GM23248 (cell line): Measurements from ENCODE around the gene WDTC1. TPM values are rescaled to one million over a fixed set of nuclear protein-coding genes. Genes with fewer than 3 reads are reported as not detected.

ENCODE experiments used
- DNase-seq: peaks from one replicate; pipeline ENCODE4 v3.0.0-alpha.2; 2015
- H2AFZ ChIP-seq: fragments of 200-600 bp; sonication (generic); 2 replicates; pipeline ENCODE4 v1.6.1; 2016; ENCODE audit warnings: antibody characterized with exemption
- H3F3A ChIP-seq: fragments of 200-600 bp; sonication (generic); 2 replicates; pipeline ENCODE4 v1.6.1; 2016; ENCODE audit warnings: mild to moderate bottlenecking, antibody characterized with exemption, mixed run types; ENCODE audit not compliant: insufficient read depth
- H3K27ac ChIP-seq: fragments of 200-600 bp; sonication (generic); 2 replicates; pipeline ENCODE4 v1.5.1; 2016; ENCODE audit warnings: mild to moderate bottlenecking
- H3K27me3 ChIP-seq: fragments of 200-600 bp; sonication (generic); replicated peaks from 2 replicates; pipeline ENCODE4 v1.6.1; 2016; ENCODE audit warnings: mild to moderate bottlenecking; ENCODE audit not compliant: insufficient read depth
- H3K36me3 ChIP-seq: fragments of 200-600 bp; sonication (generic); 2 replicates; pipeline ENCODE4 v1.6.1; 2016; ENCODE audit warnings: low read depth, mild to moderate bottlenecking
- H3K4me1 ChIP-seq: fragments of 200-600 bp; sonication (generic); 2 replicates; pipeline ENCODE4 v1.6.1; 2016; ENCODE audit warnings: mild to moderate bottlenecking; ENCODE audit not compliant: insufficient read depth
- H3K4me2 ChIP-seq: fragments of 200-600 bp; sonication (generic); one replicate; pipeline ENCODE4 v1.6.1; 2016; ENCODE audit warnings: mild to moderate bottlenecking; ENCODE audit not compliant: unreplicated experiment
- H3K4me3 ChIP-seq: fragments of 200-600 bp; sonication (generic); 2 replicates; pipeline ENCODE4 v1.5.1; 2016; ENCODE audit warnings: mild to moderate bottlenecking
- H3K79me2 ChIP-seq: fragments of 200-600 bp; sonication (generic); 2 replicates; pipeline ENCODE4 v1.6.1; 2016; ENCODE audit warnings: mild to moderate bottlenecking; ENCODE audit not compliant: insufficient read depth
- H3K9ac ChIP-seq: fragments of 200-600 bp; sonication (generic); 2 replicates; pipeline ENCODE4 v1.6.1; 2016; ENCODE audit warnings: mild to moderate bottlenecking
- H3K9me2 ChIP-seq: fragments of 200-600 bp; sonication (generic); 2 replicates; pipeline ENCODE4 v1.6.1; 2016; ENCODE audit warnings: mixed run types, mild to moderate bottlenecking, moderate library complexity; ENCODE audit not compliant: insufficient read depth
- H3K9me3 ChIP-seq: fragments of 200-600 bp; sonication (generic); one replicate; pipeline ENCODE4 v1.6.1; 2017; ENCODE audit warnings: low read depth
- H4K20me1 ChIP-seq: fragments of 200-600 bp; sonication (generic); 2 replicates; pipeline ENCODE4 v1.6.0; 2016; ENCODE audit not compliant: insufficient read depth
- EZH2 ChIP-seq: fragments of 200-600 bp; sonication (generic); IDR thresholded peaks from 2 replicates; pipeline ENCODE4 v1.6.1; 2018; ENCODE audit warnings: antibody characterized with exemption, mild to moderate bottlenecking; ENCODE audit not compliant: insufficient read depth, poor library complexity, severe bottlenecking
- EZH2phosphoT487 ChIP-seq: fragments of 200-600 bp; sonication (generic); IDR thresholded peaks from 2 replicates; pipeline ENCODE4 v1.6.1; 2018; ENCODE audit warnings: antibody characterized with exemption, moderate library complexity, mild to moderate bottlenecking, low read depth; ENCODE audit not compliant: insufficient read depth
- WGBS, 2 experiments: methylation state at CpG; one replicate each; pipeline ENCODE4 v1.1.6; 2015 to 2017; ENCODE audit warnings: low lambda C conversion rate in 2 of 2, low coverage in 1 of 2; ENCODE audit errors: missing lambda C conversion rate in 2 of 2; 5-methylcytosine and 5-hydroxymethylcytosine counted together
- in situ Hi-C: fragments of 300-500 bp; cut with MboI; formaldehyde crosslinking; loops from 2 replicates; pipeline ENCODE4 v1.15.0; 2020
- polyA plus RNA-seq: library from polyadenylated mRNA; unstranded; fragments of >200 nt; fragmentation: Nextera tagmentation; extraction: Ambion mirVana; gene quantifications from 2 replicates; pipeline ENCODE4 v1.2.1, GENCODE V29; 2016
- total RNA-seq: library from RNA; depleted of rRNA; stranded (reverse); fragments of >200 nt; shearing (Covaris generic); gene quantifications from 2 replicates; pipeline ENCODE4 v1.2.3, GENCODE V29; 2014

Gene WDTC1
- total and polyA plus RNA-seq, 2 experiments from 2014 or later: 4.1 to 24.0 TPM

- in situ Hi-C loops: no loop called here
- no peak for TF ChIP-seq EZH2phosphoT487
- no peak for TF ChIP-seq EZH2
Measured at GRCh38 chr1:27348861-27349783, 114.7 kb downstream of the WDTC1 start.

GRCh38 chr1:27349784-27350662, 115.6 kb downstream of the WDTC1 start:
- TF ChIP-seq EZH2: no peak
- no peak for TF ChIP-seq EZH2phosphoT487

More at GRCh38 chr1:27348861-27349783, 114.7 kb downstream of the WDTC1 start:
- Histone ChIP-seq H3K4me3 (peak overlapping the region; percentile 56), H3F3A (no peaks in the 10 kb centered on the region), H3K9me3 (no peaks in the 10 kb centered on the region), H3K4me2 (peak overlapping the region; percentile 66), H3K36me3 (no peaks in the 10 kb centered on the region), H3K27ac (no peak overlapping the region), H3K9ac (peak overlapping the region; percentile 32), H3K9me2 (no peaks in the 10 kb centered on the region), H4K20me1 (no peaks in the 10 kb centered on the region), H3K4me1 (no peaks in the 10 kb centered on the region), H2AFZ (peak overlapping the region; percentile 56), H3K79me2 (no peaks in the 10 kb centered on the region), H3K27me3 (no peaks in the 10 kb centered on the region)
- peak; percentile 47 for DNase-seq
- 24 to 25% methylated on average over 37 to 46 of the region's 51 CpGs for WGBS, 2 experiments

GRCh38 chr1:27350663-27351540, 116.5 kb downstream of the WDTC1 start:
- Histone ChIP-seq H3K4me1 (no peaks in the 10 kb centered on the region), H3K4me2 (no peak overlapping the region), H3K9ac (no peak overlapping the region), H3K36me3 (no peaks in the 10 kb centered on the region), H3K79me2 (no peaks in the 10 kb centered on the region), H3F3A (no peaks in the 10 kb centered on the region), H3K27me3 (no peaks in the 10 kb centered on the region), H4K20me1 (no peaks in the 10 kb centered on the region), H3K27ac (no peak overlapping the region), H2AFZ (no peak overlapping the region), H3K9me3 (no peaks in the 10 kb centered on the region), H3K4me3 (no peak overlapping the region), H3K9me2 (no peaks in the 10 kb centered on the region)
- peak; percentile 49 for DNase-seq
- in situ Hi-C loops: no loop called here
- no peak for TF ChIP-seq EZH2
- TF ChIP-seq EZH2phosphoT487: no peak
- 30 to 31% methylated on average over 43 to 57 of the region's 62 CpGs for WGBS, 2 experiments

More at GRCh38 chr1:27349784-27350662, 115.6 kb downstream of the WDTC1 start:
- H4K20me1 ChIP-seq: no peaks in the 10 kb centered on the region
- H3K4me3 ChIP-seq: peak overlapping the region; percentile 56
- no peaks in the 10 kb centered on the region for H3K36me3 ChIP-seq
- peak; percentile 87 for DNase-seq
- no peaks in the 10 kb centered on the region for H3K27me3 ChIP-seq
- 9 to 12% methylated on average over 60 to 71 of the region's 84 CpGs for WGBS, 2 experiments
- H3F3A ChIP-seq: no peaks in the 10 kb centered on the region
- H3K79me2 ChIP-seq: no peaks in the 10 kb centered on the region
- no peak overlapping the region for H3K27ac ChIP-seq
- peak overlapping the region; percentile 56 for H2AFZ ChIP-seq
- H3K9me3 ChIP-seq: no peaks in the 10 kb centered on the region
- no peaks in the 10 kb centered on the region for H3K9me2 ChIP-seq
- no peaks in the 10 kb centered on the region for H3K4me1 ChIP-seq
- peak overlapping the region; percentile 32 for H3K9ac ChIP-seq
- in situ Hi-C loops: no loop called here
- H3K4me2 ChIP-seq: peak overlapping the region; percentile 66
